GM12891 (cell line): ENCODE data around the gene HAPLN1.

ENCODE experiments used
- POLR2A ChIP-seq: IDR thresholded peaks from 2 replicates; pipeline ENCODE4 v1.6.1; 2011; ENCODE audit warnings: low read depth, low read length, control low read depth
- POLR2AphosphoS5 ChIP-seq: IDR thresholded peaks from 2 replicates; pipeline ENCODE4 v1.6.1; 2011; ENCODE audit warnings: low read depth, low read length, control low read depth
- SPI1 ChIP-seq: IDR thresholded peaks from 2 replicates; pipeline ENCODE4 v1.6.1; 2011; ENCODE audit warnings: low read depth, low read length, control low read depth
- TAF1 ChIP-seq: IDR thresholded peaks from 2 replicates; pipeline ENCODE4 v1.6.1; 2011; ENCODE audit warnings: low read depth, low read length, control low read depth

- TF ChIP-seq POLR2A (no peak), POLR2AphosphoS5 (no peak), TAF1 (no peak), SPI1 (no peak)
Observed at GRCh38 chr5:83711982-83712601, 8.6 kb downstream of the HAPLN1 start.
